GM18526 (cell line): ENCODE measurements around the gene SMC3.

ENCODE experiments used
- POLR2A ChIP-seq: IDR thresholded peaks from 3 replicates; pipeline ENCODE4 v1.6.1; 2011; ENCODE audit not compliant: insufficient read length; ENCODE audit errors: extremely low read depth

Gene SMC3

DNA sequence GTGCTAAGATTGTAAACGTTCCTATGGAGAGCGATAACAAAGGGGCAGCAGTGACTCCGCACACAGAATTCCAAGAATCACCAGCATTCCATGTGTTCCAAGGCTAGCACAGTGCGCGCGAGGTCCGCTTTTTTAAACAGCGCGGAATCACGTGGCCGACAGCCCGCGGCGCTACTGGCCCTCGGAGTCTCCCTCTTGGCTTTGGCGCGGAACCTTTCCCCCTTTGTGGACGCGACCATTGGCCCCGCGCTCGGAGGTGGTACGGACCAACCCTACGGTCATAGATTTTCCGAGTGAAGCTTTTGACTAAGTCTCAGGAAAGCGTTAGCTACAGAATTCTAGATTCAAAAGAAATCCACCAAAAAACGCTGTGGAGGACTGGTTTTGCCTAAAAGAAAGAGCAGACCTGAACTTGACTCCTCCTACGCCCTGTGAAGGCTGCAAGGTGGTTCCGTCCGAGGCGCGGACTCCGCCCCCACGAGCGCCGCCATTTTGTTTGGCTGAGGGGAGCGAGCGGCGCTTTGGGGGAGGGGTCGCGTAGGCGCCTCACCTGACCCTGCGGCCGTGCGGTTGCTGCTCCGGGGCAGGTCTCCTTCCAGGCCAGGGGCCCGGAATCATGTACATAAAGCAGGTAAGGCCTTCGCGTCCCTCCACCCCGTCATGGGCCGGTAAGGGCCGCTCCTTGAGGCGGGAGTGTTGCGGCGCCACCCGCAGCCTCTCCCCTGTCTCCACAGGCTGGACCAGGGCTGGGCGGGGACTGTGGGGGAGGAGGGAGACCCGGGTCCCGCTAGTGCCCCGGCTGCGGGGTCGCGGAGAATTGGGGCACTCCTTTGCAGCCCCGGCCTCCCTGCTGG is at the start of gene SMC3:
Gene SMC3 (plus strand): TSS at position 495 of the 854 bp plus-strand sequence. CDS start 122 bp downstream, at position 617.
- TF ChIP-seq POLR2A = peak; percentile 66

DNA sequence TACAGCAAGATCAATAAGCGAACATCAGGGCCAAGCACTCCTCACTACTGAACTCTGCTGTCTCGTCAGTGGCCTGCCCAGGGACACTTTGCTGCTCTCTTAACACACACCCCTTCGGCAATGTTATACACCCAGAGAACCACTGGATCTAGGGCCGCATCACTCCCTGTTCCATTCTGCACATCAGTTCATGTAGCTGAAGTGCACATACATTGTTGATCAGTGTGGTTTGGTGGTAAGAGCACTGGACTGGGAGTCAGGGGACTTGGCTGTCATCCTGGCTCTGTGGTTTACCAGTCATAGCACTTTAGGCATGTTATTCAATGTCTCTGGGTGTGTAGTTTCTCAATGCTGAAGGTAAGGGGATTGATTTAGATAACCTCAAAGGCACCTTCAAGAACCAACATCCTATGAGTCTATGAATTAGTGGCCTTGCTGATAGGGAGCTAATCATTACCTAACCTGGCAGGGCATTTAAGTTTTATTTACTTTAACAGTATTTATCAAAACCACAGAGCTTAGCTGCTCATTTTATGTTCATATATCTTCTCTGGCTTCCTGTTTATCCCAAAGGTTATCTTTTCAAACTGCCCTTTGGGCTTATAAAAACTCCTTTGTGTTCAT is 45.0 kb upstream of the SMC3 start:
- no peak for TF ChIP-seq POLR2A

DNA sequence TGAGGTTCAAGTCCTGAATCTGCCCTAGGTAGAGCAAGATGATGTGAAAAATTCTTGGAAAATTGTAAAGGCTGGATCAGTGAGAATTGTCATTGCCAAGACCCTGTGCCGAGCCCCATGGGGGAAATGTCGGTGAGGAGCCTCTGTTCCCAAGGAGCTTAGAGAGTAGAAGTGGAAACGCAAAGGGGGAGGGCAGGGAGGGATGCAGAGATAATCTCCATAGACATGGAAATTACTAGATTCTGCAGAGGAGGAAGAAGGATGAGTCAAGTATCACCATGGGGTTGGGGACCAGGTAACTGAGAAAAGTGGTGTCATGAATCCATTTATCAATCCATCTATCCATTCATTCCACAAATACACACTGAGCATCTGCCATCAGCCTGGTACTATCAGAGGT is 43.8 kb upstream of the SMC3 start:
- TF ChIP-seq POLR2A = no peak

DNA sequence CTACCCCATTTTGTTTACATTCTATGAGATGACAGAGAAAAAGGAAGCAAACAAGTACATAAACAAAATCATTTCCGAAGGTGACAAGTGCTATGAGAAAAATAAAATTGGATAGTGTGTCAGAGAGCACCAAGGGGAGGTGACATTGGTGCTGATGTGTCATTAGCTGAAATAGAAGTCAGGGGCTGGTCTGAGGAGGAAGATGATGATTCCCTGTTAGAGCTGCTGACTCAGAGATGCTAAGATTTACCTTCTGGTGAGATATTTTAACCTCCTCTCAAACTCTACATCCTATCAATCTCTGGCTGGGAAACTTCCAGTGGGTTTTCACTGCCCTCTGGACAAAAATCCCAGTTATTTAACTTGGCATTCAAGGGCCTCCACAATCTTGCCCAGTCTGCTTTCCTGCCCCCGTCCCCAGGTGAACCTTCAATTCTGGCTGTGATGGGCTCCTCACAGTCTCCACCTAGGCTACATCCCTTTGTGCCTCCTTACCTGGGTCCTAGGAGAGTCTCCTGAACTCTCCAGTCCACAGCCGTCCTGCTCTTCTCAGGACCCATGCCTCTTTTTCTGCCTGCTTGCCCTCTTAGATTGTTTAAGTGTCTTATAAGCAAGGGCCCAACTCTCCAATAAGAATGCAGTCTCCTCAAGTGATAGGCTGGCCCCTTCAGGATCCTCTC is 43.2 kb upstream of the SMC3 start:
- no peak for TF ChIP-seq POLR2A

DNA sequence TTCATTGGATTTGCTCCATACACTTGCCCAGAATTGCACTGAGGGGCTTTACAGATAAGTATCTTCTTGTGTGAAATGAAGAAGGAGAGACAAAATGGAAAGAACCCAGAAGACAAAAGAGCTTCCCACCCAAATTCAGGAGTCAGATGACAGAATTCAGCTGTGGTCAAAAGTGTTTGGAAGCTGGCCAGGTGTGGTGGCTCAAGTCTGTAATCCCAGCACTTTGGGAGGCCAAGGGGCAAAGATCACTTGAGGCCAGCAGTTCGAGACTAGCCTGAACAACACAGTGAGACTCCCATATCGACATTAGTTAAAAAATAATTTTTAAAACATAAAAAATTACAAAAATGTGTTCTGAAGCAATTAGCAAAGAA is 42.6 kb upstream of the SMC3 start:
- no peak for TF ChIP-seq POLR2A

DNA sequence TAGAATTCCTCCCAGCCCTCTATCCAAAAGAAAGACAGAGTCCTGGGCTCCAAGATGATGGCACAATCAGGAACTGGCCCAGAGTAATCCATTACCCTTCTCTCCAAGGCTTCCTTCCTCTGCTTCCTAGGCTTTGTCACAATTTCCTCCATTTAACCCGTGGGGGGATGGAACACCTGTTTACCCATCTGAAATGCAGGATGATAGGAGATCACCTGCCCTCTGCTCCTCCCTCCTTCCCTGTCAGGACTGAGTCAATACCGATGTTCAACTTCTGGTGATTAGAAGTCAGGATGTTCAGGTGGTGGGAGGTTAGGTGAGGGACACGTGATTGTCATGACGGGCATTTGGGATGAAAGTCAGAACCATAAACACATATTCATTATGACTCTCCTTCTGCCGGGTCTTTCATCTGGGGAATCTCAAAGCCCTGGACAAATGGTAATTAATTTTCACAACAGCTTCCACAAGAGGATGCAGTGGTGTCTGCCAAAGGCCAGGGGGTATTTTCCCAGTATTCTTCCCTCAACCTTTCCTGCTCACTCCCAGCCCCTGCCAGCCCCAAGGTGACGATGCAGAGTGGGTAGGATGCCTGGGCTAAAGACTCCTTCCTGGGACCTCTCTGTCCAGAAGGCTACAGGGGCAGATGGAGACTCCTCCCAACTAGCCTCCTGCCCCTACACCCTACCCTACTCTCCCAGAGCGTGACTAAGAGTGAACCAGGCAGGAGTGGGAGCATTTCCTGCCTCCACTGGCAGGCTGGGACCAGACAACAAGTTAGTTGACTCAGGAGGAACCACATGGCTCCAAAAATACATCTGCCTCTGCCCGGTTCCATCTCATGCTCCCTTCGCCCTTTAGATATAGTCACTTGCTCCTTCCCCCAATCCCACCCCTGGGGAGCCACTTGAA is 41.9 kb upstream of the SMC3 start:
- TF ChIP-seq POLR2A = no peak

DNA sequence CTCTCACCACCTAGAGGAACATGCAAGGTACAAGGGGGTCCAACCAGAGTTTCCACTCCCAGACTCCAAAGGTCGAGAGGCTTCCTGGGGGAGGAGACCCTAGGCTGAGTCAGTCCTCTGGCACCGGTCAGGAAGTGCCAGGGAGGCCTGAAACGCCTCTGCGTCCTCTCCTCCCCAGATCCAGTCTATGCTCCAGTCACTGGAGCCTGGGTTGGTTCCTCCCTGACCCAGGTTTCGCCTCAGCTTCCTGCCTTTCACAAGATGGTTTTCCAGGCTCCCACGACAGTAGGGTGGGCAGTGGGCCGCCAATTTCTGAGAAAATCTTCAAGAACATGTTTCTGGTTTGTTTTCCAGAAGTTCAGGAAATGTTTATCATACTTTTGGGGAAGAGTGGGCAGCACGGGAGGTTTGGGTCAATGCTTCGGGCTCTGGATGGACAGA is 39.7 kb upstream of the SMC3 start:
- no peak for TF ChIP-seq POLR2A

DNA sequence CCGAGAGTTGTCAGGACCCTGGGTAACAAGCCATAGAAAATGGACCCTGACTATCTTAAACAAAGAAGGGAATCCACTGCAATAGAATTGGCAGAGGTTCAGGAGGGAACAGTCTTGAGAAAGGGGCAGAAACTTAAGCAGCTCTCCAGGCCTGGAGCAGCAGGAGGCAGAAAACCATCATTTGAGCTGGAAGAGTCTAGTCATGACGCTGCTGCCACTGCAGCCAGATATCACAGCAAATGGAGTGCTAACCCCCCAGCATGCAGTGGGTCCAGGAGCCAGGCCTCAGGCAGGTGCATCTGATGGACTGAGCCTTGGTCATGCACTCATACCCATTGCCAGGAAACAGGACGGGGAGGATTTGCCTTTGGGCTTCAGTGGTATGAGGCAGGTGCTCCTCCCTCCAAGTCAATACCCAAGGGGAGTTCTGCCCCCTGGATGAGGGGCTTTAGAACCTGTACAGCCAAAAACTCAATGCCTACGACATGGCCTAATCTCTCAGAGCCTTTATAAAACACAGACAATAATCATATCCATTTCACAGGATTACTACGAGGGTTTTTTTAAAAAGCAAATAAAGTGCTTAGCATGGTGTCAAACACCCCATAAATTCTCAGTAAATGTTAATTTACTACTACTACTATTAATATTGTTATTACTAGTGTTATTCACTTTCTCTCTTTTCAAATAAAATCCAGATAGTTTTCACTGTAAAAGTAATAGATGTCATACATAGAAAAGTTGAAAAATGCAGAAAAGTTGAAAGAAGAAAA is 39.1 kb upstream of the SMC3 start:
- no peak for TF ChIP-seq POLR2A

DNA sequence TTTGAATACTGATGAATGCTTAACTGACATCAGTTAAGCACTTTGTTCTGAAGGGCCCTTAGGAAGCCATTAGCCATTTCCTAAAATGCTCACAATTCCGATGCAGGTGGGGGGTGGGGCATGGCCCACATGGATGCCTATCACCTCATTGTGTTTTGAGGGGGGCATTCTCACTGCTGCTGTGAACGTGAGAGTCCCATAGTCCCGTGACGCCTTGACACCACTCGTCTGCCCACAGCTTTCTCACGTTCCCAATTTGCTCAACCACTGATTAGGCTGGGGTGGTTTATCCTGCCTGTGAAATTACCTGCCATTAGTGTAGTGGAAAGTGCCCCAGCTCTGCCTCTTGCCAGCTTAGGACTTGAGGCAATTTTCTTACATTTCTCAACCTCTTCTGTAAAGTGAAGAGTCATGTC is 37.9 kb upstream of the SMC3 start:
- TF ChIP-seq POLR2A = no peak

DNA sequence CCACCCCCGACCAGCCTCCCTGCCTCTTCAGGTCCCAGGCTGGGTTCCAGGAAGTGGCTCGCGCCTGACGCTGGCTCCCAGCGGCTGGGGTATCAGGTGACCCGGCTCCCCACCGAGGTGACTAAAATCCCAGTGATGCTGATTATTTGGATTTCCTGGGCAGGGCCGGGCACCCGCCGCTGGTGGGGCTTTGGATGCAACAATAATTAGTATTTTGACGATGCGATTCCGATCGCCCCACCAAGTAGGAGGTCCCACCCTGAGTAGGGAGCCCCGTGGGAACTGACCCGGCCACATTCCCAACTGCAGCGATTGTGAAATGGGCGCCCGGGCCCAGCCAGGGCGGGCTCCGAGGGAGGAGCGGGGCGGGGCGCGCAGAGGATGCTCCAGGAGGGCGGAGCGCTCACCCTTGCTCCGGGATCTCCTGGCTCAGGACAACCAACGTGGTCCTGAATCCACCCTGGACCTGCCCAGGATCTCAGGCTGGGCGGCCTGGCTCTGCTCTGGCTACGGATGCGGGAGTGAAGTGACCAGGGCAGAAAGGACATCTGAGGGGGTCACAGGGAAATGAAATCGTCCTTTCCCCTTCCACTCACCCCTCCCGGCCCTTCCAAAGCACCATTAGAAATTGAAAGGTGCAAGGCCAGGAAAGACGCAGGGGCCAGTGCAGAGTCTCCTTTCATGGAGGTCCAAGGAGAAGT is 37.2 kb upstream of the SMC3 start:
- TF ChIP-seq POLR2A = no peak

DNA sequence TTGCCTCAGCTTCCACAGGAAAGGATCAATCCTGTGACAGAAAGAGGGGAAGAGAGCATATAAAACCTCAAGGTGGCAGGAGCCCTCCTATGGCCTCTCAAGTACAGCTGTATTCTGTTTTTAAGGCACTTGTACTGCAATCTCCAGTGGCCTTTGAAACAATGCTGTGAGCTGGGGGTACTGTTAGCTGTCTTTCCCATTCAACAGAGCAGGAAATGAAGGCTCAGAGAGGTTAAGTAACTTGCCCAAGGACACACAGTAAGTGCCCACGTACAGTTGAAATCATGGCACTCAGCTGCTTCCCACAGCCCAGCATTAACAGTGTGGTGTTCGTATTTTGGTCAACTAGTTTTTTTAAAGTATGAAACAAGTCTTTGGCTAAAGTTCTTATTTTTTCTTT is 35.8 kb upstream of the SMC3 start:
- TF ChIP-seq POLR2A = no peak

DNA sequence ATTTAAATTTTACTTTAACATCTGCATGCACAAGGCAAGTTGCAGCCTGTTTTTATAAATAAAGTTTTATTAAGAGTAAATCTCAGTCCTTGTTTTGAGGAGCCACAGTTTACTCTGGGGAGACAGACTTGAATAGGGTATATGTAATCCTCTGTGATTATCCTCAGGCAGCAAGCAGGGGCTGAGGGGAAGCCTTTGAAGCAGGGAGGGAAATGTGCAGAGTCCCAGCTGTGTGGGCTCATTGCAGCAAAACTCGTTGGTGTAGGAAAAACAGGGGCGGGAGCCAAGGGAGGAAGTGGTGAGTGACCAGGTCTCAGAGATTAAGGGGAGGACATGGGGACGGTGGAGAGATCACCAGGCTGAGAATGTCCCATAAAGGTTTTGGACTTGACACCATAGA is 34.3 kb upstream of the SMC3 start:
- no peak for TF ChIP-seq POLR2A

DNA sequence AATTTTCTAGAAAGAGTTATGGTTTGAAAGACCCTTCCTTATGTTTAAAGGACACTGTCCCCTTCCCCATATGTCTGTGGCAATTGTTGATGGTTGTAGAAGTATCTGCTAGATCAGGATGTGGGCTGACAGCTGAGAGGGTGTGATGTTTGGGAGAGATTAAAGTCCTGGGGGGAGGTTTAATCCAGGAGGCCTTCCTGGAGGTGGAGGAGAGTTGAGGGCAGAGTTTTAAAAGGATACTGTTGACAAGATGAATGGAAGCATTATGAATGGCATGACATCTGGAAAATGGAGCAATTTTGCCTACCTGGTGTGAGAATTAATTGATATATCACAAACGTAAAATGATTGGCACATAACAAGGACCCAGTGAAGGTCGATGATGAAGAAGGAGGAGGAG is 32.9 kb upstream of the SMC3 start:
- no peak for TF ChIP-seq POLR2A
